HG02763 (cell line): ENCODE data around the gene HDDC3.

Experiments
- ATAC-seq: cut with Tn5 transposase; IDR thresholded peaks from one replicate; pipeline ENCODE4 v1.9.1; 2021; ENCODE audit warnings: mild to moderate bottlenecking, moderate library complexity; ENCODE audit not compliant: unreplicated experiment

Gene HDDC3

GRCh38 chr15:90953947-90954711, 21.8 kb upstream of the HDDC3 start:
- no peak for ATAC-seq

- no peak for ATAC-seq
These were observed 20.7 kb upstream of the HDDC3 start for GRCh38 chr15:90952901-90953677.

- ATAC-seq = no peak
These were observed 18.3 kb upstream of the HDDC3 start for GRCh38 chr15:90950676-90951075.

- ATAC-seq = no peak
These were observed 17.8 kb upstream of the HDDC3 start for GRCh38 chr15:90949979-90950675.

- no peak for ATAC-seq
These were observed 16.2 kb upstream of the HDDC3 start for GRCh38 chr15:90948506-90948905.

GRCh38 chr15:90947577-90948357, 15.4 kb upstream of the HDDC3 start:
- ATAC-seq = no peak

- no peak for ATAC-seq
These were observed 14.7 kb upstream of the HDDC3 start for GRCh38 chr15:90946941-90947576.

GRCh38 chr15:90946538-90946937, 14.2 kb upstream of the HDDC3 start:
- no peak for ATAC-seq

- ATAC-seq = no peak
These were observed 12.7 kb upstream of the HDDC3 start for GRCh38 chr15:90945091-90945490.

GRCh38 chr15:90942354-90943120, 10.2 kb upstream of the HDDC3 start:
- ATAC-seq = no peak

GRCh38 chr15:90941038-90941437, 8.7 kb upstream of the HDDC3 start:
- no peak for ATAC-seq

GRCh38 chr15:90939756-90940155, 7.4 kb upstream of the HDDC3 start:
- no peak for ATAC-seq

GRCh38 chr15:90938261-90938660, 5.9 kb upstream of the HDDC3 start:
- ATAC-seq = no peak

- ATAC-seq = no peak
These were observed 4.5 kb upstream of the HDDC3 start for GRCh38 chr15:90936823-90937222.

GRCh38 chr15:90934949-90935751, 2.8 kb upstream of the HDDC3 start, which contains the start of gene UNC45A:
Gene UNC45A (plus strand): TSS chr15:90935285. CDS start chr15:90935325, 40 bp downstream.
- ATAC-seq = peak; percentile 62

- no peak for ATAC-seq
These were observed 2.1 kb upstream of the HDDC3 start for GRCh38 chr15:90934256-90934948.

GRCh38 chr15:90933301-90933700, 952 bp upstream of the HDDC3 start:
- ATAC-seq = no peak

- ATAC-seq = no peak
These were observed 277 bp upstream of the HDDC3 start for GRCh38 chr15:90932660-90932991.

GRCh38 chr15:90931575-90931827, 848 bp downstream of the HDDC3 start:
- no peak for ATAC-seq
